Skin epidermis (tissue), 12 donors: ENCODE measurements around the gene MCTS1.
"Not testable (repeated sequence)": the region's sequence is repeated elsewhere in the genome, so short reads cannot be mapped to it uniquely, and the experiment has no call there.

Experiments
- H3K27ac ChIP-seq, 21 experiments: fragments of 200-600 bp; sonication (generic) in 11 of 21; one replicate each; pipeline ENCODE4 v1.5.0; 2020; ENCODE audit warnings: mild to moderate bottlenecking in 3 of 21, inconsistent platforms in 2 of 21, moderate library complexity in 2 of 21
- H3K4me3 ChIP-seq, 7 experiments: fragments of 200-600 bp; sonication (generic) in 2 of 7; one replicate each; pipeline ENCODE4 v1.5.0; 2020; ENCODE audit warnings: inconsistent platforms in 2 of 7, mild to moderate bottlenecking in 2 of 7, moderate library complexity in 1 of 7

The MCTS1 gene

GRCh38 chrX:120617996-120618630 lies 14.2 kb downstream of the MCTS1 start:
- no peak overlapping the region for H3K4me3 ChIP-seq
- H3K27ac ChIP-seq: no peak overlapping the region

DNA sequence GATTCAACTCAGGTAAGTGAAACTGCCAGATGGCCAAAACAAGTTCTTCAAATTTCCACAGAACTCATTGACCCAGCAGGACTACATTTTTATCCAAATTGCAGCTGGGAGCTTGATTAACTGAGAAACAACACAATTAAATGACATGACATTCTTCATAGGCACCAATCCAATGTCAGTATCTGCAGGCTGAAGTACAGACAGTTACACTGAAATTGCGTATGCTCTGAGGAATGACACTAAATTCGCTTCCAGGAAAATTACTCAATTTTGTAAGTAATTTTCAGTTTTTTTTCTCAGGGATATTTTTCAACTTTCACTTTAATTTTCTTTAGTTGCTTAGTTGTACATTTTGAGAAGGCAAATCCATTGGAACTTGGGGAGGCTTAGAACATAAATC lies 21.5 kb downstream of the MCTS1 start:
- no peak overlapping the region for H3K27ac ChIP-seq

DNA sequence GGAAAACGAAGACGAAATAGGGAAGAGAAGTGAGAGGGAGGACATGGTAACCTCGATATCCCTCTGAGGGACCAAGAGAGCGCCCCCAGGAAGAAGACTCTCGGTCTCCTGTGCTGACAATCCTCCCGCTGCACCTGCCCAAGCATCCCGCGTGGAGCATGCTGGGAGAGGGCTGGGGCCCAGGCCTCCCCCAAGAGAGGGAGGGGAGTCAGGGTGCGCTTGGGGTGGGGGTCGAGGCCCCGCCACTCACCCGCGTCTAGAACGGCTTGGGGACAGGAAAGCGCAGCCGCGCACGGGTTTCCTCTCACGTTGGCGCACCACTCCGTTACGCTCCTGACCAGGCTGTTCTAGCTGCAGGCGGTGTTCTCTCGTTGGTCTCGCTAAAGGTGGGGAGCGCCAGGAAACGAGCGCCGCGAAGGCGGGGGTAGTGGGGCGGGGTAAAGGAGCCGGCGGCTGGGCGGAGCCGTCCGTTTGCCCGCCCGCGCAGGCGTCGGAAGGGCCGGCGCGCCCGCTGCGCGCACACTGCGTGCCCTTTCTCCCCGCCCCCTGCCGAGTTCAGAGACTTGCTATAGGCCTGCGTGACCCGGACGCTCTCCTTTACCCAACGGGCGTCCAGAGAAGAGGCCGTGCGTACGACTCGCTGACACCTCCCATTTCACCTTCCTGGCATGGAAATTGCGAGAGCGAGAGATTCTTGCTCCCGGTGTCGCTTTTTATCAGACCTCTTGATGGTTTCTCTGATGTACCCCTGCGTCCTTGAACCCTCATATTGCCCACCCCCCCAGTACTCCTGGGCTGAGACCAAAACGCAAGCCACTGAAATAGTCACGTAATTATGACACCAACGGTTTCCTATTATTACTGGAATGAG lies 26.0 kb downstream of the MCTS1 start, which contains the start of gene C1GALT1C1:
C1GALT1C1 (minus strand) TSS at position 388 of the 871 bp plus-strand sequence. CDS start 2,888 bp downstream, outside the sequence.
- Histone ChIP-seq H3K27ac (peak within 1 kb of the TSS in 20 of 21 experiments; percentile 17 to 89 (median 86)), H3K4me3 (peak within 1 kb of the TSS; percentile 52 to 66 (median 60))

More for the DNA sequence above, 21.5 kb downstream of the MCTS1 start:
- no peak overlapping the region for H3K4me3 ChIP-seq

- Histone ChIP-seq H3K4me3 (no peak overlapping the region), H3K27ac (no peak overlapping the region)
Measured at GRCh38 chrX:120638619-120639018, 34.7 kb downstream of the MCTS1 start.

DNA sequence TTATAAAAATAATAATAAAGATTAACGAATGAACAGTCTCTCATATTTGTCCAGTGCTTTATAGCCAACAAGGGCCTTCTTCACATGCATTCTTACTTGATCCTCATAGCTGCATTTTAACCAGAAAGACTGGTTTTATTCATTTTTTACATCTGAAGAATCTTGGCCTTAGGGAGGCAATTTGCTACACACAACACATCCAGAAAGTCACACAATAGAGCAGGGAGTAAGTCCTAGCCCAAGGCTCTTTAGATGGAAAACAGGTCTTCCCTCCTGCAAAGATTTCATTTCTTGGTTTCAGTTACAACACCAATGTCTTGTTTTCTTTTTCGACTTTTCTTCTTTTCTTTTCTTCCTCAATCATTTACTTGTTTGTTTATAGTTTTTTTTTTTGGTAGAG lies 39.0 kb downstream of the MCTS1 start:
- Histone ChIP-seq H3K27ac (no peak overlapping the region), H3K4me3 (no peak overlapping the region)

DNA sequence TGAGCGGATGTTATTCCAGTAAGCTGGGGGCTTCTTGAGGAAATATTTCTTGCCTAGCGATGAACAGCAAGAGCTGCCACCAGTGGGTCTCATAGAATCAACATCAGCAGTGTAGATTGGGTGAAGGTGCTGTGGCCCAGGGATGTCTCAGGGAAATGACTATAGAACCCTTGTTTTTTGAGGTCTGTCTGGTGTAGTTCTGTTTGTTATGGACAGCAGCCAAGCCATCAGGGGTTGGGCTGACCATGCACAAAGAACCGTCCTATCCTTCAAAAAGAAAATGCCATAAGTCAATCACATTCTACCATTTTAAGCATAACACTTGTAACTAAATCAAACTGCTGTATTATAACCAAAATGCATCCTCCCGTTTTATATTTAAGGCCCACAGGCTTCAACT lies 43.2 kb downstream of the MCTS1 start:
- H3K4me3 ChIP-seq: no peak overlapping the region
- no peak overlapping the region for H3K27ac ChIP-seq

GRCh38 chrX:120652256-120652655 lies 48.4 kb downstream of the MCTS1 start:
- not testable (repeated sequence) for H3K4me3 ChIP-seq, H3K27ac ChIP-seq

- Histone ChIP-seq H3K4me3 (no peak overlapping the region), H3K27ac (no peak overlapping the region)
Measured at GRCh38 chrX:120653000-120653399, 49.1 kb downstream of the MCTS1 start.

- no peak overlapping the region for H3K27ac ChIP-seq
- H3K4me3 ChIP-seq: no peak overlapping the region
Measured at GRCh38 chrX:120660637-120661036, 56.7 kb downstream of the MCTS1 start.
